Heart left ventricle (tissue), 16 donors: ENCODE measurements around the gene SHISA8. TPM values are rescaled to one million over a fixed set of nuclear protein-coding genes. Genes with fewer than 3 reads are reported as not detected.
A peak's percentile ranks its signal among the peaks of the same experiment; 100 is the strongest.

ENCODE experiments used
- ATAC-seq, 4 donors: fragments of 200-7000 bp; cut with Tn5 transposase; one replicate each; pipeline ENCODE4 v1.9.1; 2020 to 2022; ENCODE audit warnings: moderate library complexity in 4 of 4, mild to moderate bottlenecking in 3 of 4, moderate number of reproducible peaks in 1 of 4
- DNase-seq, 5 donors: peaks; one replicate each; pipeline ENCODE4 v3.0.0-alpha.2; 2020
- H3K27ac ChIP-seq, 12 donors: fragments of 200-600 bp; sonication (generic) in 4 of 12; one replicate each; pipeline versions ENCODE4 v1.5.0 to v1.8.0; 2016 to 2022; ENCODE audit warnings: mild to moderate bottlenecking in 2 of 12
- H3K27me3 ChIP-seq, 9 donors: fragments of 200-600 bp; sonication (generic) in 2 of 9; one replicate each; pipeline versions ENCODE4 v1.5.1 to v1.8.0; 2016 to 2022; ENCODE audit warnings: mild to moderate bottlenecking in 3 of 9
- H3K36me3 ChIP-seq, 9 donors: fragments of 200-600 bp; sonication (generic) in 2 of 9; one replicate each; pipeline versions ENCODE4 v1.5.0 to v1.8.0; 2018 to 2022; ENCODE audit warnings: mild to moderate bottlenecking in 2 of 9
- H3K4me1 ChIP-seq, 12 donors: fragments of 200-600 bp; sonication (generic) in 4 of 12; one replicate each; pipeline versions ENCODE4 v1.5.0 to v1.8.0; 2016 to 2022; ENCODE audit warnings: mild to moderate bottlenecking in 3 of 12
- H3K4me3 ChIP-seq, 12 donors: fragments of 200-600 bp; sonication (generic) in 4 of 12; one replicate each; pipeline versions ENCODE4 v1.5.0 to v1.8.0; 2017 to 2022; ENCODE audit warnings: mild to moderate bottlenecking in 9 of 12, moderate library complexity in 4 of 12
- H3K9me3 ChIP-seq, 12 donors: fragments of 200-600 bp; sonication (generic) in 4 of 12; one replicate each; pipeline versions ENCODE4 v1.5.0 to v1.8.0; 2016 to 2022; ENCODE audit warnings: mild to moderate bottlenecking in 1 of 12
- POLR2A ChIP-seq, 2 donors: fragments of 450-650 bp; IDR thresholded peaks; one replicate each; pipeline ENCODE4 v1.6.1; 2017; ENCODE audit warnings: antibody characterized with exemption in 2 of 2, mild to moderate bottlenecking in 2 of 2, moderate library complexity in 2 of 2
- WGBS, 4 donors: extraction: QIAGEN DNeasy Blood & Tissue Kit in 2 of 4; methylation state at CpG; one replicate each; pipeline versions ENCODE4 v1.1.5 to v1.1.7; 2013 to 2018; 5-methylcytosine and 5-hydroxymethylcytosine counted together
- intact Hi-C, 10 donors: fragments of 100-400 bp; cut with DNase I; formaldehyde crosslinking; loops; one replicate each; pipeline versions ENCODE4 v1.11.1 to v1.14.2; 2022
- polyA plus RNA-seq, 2 donors: library from polyadenylated mRNA; stranded (reverse); fragments of 200-250 nt; gene quantifications; one replicate each; pipeline ENCODE4 v1.2.3, GENCODE V29; 2013
- total RNA-seq, 9 donors: library from RNA; depleted of rRNA in 2 of 9; stranded (reverse); fragments of >200 nt in 2 of 9; fragmentation: NEBNext Ultra II Directional in 3 of 9; extraction: Animal tissue kit (Norgen Biotek cat#: 25700) in 3 of 9; gene quantifications; one replicate each; pipeline versions ENCODE4 v1.1.0 to v1.2.4, GENCODE V29; 2016 to 2023
- TF ChIP-seq, protein P1 (sequence below), 12 donors: fragments of 200-600 bp; sonication (generic) in 4 of 12; IDR thresholded peaks; one replicate each; pipeline versions ENCODE4 v1.5.0 to v1.8.0; 2018 to 2022; ENCODE audit warnings: antibody characterized with exemption in 12 of 12, mild to moderate bottlenecking in 5 of 12
- donor health status: ischemic (EF 13 %, LVEDD 7.1; RV severe dilation, severe dysfunction).
- donor health status: healthy with polysubstance abuse.
- donor health status: DM: no; HTN: yes; CAD: no.
- donor health status: DM: no; HTN: no; CAD: no.
- donor health status: ischemic (EF 25% LVEDD 6.9; RV normal size, moderate dysfunction).
- donor health status: ischemic (EF 25% LVEDD 5.7; RV mildly dilated, moderate dysfunction).
- donor health status: healthy.
- donor health status: DM: yes; HTN: yes; CAD: no.
- donor health status: ischemic (EF 35%, LVEDD 5.7; RV mildly dilated, moderate dysfunction).
- donor health status: nonischemic (EF 11% LVEDD 7.7; RV severe dilation, severe dysfunction).
- donor health status: DM: yes; HTN: yes; CAD: no.
- donor health status: PGD.
- donor health status: ischemic (EF 29% LVEDD 5.4; RV normal size, mild dysfunction).
- donor health status: nonischemic (EF 23%, LVEDD 6.1; RV moderate dilation, normal function).

Gene SHISA8
- total and polyA plus RNA-seq, 11 donors, result 0.48 to 4.4 (median 1.2) TPM; not detected in 1

DNA sequence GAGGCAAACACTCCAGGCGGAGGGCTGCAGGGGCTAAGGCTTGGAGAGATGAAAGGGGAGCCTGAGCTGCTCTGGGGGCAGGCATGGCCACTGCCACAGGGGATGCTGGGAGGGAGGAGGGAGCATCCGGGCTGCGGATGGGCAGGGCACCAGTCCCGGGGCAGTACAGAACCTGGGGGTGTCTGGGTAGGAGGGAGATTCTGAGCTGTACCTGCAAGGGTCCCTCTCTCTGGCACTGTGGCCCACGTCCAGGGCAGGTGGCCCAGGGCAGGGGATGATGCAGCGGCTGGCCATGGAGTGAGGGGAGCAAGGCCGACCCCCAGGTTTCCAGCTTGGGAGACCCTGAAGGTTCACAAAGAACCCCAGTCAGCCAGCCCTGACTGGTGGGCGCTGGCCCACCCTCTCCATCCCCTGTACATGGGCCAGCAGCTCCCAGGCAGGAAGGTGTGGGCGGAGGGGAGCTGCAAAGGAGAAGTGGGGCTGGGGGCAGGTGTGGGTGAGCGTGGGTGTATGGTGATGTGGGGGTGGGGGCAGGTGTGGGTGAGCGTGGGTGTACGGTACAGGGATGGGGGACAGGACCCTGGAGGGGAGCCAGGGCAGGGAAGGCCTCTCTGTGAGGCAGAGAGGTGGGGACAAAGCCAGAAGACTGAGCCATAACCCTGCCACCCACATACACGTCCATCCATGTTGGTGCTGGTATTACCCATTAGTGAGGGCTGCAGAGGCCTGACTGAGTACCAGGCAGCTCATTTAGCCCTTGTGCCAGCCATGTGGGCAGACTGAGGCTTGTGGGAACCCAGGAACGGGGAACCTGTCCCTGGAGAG lies 13.9 kb upstream of the SHISA8 start:
- peaks cover 0 to 14% (median 2%) of the 10 kb centered on the region in 12 donors for H3K4me1 ChIP-seq
- WGBS, 4 donors, result 78 to 83% (median 81%) methylated on average over 11 to 14 of the region's 14 CpGs
- ATAC-seq (peak in 1 of 4 donors; percentile 12), DNase-seq (no peak)
- H3K4me3 ChIP-seq, result no peak overlapping the region
- H3K36me3 ChIP-seq, result no peaks in the 10 kb centered on the region
- TF ChIP-seq, protein P1, sequence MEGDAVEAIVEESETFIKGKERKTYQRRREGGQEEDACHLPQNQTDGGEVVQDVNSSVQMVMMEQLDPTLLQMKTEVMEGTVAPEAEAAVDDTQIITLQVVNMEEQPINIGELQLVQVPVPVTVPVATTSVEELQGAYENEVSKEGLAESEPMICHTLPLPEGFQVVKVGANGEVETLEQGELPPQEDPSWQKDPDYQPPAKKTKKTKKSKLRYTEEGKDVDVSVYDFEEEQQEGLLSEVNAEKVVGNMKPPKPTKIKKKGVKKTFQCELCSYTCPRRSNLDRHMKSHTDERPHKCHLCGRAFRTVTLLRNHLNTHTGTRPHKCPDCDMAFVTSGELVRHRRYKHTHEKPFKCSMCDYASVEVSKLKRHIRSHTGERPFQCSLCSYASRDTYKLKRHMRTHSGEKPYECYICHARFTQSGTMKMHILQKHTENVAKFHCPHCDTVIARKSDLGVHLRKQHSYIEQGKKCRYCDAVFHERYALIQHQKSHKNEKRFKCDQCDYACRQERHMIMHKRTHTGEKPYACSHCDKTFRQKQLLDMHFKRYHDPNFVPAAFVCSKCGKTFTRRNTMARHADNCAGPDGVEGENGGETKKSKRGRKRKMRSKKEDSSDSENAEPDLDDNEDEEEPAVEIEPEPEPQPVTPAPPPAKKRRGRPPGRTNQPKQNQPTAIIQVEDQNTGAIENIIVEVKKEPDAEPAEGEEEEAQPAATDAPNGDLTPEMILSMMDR (IDR thresholded peaks at IDR 0.05), result no peak
- no peak for TF ChIP-seq POLR2A (IDR thresholded peaks at IDR 0.05)
- intact Hi-C loops, result no loop called here
- H3K27me3 ChIP-seq, result peaks cover 0 to 22% (median 10%) of the 10 kb centered on the region in 9 donors
- H3K9me3 ChIP-seq, result no peaks in the 10 kb centered on the region
- no peak overlapping the region for H3K27ac ChIP-seq

DNA sequence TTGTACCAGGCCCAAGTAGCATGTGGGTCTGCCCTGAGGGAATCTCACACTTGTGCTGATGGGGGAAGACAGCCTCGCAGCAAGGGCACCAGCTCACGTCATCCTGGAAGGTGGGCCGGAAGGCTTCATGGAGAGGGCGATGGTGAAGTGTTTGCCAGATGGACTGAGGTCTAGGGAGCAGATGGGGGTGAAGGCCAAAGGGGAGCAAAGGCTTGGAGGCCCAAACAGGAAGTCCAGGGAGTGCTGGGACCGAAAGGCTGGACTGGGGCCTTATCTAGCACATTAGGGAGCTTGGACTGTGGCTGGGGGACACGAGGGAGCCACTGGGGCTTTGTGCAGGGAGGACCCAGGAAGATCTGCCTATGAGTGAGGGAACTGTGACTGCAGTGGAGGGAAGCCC lies 12.9 kb upstream of the SHISA8 start:
- DNase-seq, result no peak
- Histone ChIP-seq H3K4me1 (peaks cover 0 to 12% (median 2%) of the 10 kb centered on the region in 12 donors), H3K36me3 (no peaks in the 10 kb centered on the region), H3K27ac (no peak overlapping the region), H3K27me3 (peaks cover 0 to 22% (median 10%) of the 10 kb centered on the region in 9 donors), H3K4me3 (no peak overlapping the region), H3K9me3 (no peaks in the 10 kb centered on the region)
- ATAC-seq, result no peak
- TF ChIP-seq POLR2A (IDR thresholded peaks at IDR 0.05), result no peak
- TF ChIP-seq, protein P1 (IDR thresholded peaks at IDR 0.05), result no peak
- 73 to 83% (median 78%) methylated on average over 6 of the region's 6 CpGs for WGBS, 4 donors
- intact Hi-C loops, result no loop called here

DNA sequence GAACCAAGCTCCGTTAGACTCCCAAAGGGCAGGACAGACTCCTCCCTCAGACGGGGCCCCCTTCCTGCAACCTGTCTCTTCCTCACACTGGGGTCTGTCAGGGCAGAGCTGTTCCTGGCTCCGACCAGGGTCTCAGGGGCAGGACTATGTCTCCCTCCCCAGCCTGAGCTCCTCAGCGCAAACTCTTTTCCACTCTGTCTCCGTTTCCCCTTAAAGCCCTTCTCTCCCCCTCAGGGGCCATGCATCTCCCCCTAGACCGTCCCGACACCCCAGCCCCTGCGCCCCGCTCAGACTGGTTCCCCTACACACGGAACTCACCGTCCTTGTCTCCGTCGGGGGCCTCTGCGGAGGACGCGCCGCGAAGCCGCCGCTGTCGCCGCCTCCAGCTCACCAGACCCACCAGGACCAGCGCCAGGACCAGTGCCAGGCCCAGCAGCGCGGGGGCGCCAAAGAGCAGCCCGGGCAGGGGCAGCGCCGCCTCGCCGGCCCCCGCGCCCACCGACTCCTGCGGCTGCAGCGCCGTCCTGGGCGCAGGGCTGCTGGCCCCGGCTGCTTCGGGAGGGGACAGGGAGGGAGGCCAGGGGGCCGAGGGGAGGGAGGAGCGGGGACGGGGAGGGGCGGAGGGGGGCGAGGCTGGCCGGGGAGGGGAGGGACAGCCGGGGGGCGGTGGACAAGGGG lies 11.0 kb upstream of the SHISA8 start:
- TF ChIP-seq, protein P1 (IDR thresholded peaks at IDR 0.05), result peak; percentile 43 to 78 (median 60)
- no peak for TF ChIP-seq POLR2A (IDR thresholded peaks at IDR 0.05)
- H3K4me3 ChIP-seq, result peak overlapping the region in 11 of 12 donors; percentile 7 to 57 (median 38)
- peaks cover 0 to 12% (median 2%) of the 10 kb centered on the region in 12 donors for H3K4me1 ChIP-seq
- WGBS, 4 donors, result 7 to 18% (median 8%) methylated on average over 21 to 45 of the region's 48 CpGs
- H3K36me3 ChIP-seq, result no peaks in the 10 kb centered on the region
- ATAC-seq, result peak in 3 of 4 donors; percentile 61 to 78 (median 67)
- intact Hi-C loops, result no loop called here
- peaks cover 0 to 22% (median 10%) of the 10 kb centered on the region in 9 donors for H3K27me3 ChIP-seq
- H3K27ac ChIP-seq, result peak overlapping the region in 1 of 12 donors; percentile 5
- peak; percentile 46 to 85 (median 65) for DNase-seq
- no peaks in the 10 kb centered on the region for H3K9me3 ChIP-seq
